Measurements from ENCODE around the gene CDCA8. TPM values are rescaled to one million over a fixed set of nuclear protein-coding genes. Genes with fewer than 3 reads are reported as not detected.

CDCA8 gene
- total and polyA plus RNA-seq, 8 donors: 0.89 to 5.5 (median 3.0) TPM; not detected in 2

DNA sequence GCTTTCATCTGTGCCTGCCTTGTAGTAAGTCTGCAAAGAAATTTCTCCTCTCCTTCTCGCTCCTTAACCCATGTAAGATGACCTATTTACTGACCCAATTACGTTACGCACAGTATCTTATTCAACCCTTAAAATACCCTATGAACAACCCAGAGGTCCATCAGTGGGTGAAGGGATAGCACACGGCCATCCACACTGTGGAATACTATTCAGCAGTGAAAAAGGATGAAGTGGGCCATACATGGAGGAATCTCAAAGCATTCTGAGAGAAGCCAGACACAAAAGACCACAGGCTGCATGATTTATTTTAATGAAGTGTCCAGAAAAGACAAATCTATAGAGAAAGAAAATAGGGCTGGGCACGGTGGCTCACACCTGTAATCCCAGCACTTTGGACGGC lies 33.8 kb upstream of the CDCA8 start:
- no peak overlapping the region for H3K27ac ChIP-seq
- TF ChIP-seq, protein P1, sequence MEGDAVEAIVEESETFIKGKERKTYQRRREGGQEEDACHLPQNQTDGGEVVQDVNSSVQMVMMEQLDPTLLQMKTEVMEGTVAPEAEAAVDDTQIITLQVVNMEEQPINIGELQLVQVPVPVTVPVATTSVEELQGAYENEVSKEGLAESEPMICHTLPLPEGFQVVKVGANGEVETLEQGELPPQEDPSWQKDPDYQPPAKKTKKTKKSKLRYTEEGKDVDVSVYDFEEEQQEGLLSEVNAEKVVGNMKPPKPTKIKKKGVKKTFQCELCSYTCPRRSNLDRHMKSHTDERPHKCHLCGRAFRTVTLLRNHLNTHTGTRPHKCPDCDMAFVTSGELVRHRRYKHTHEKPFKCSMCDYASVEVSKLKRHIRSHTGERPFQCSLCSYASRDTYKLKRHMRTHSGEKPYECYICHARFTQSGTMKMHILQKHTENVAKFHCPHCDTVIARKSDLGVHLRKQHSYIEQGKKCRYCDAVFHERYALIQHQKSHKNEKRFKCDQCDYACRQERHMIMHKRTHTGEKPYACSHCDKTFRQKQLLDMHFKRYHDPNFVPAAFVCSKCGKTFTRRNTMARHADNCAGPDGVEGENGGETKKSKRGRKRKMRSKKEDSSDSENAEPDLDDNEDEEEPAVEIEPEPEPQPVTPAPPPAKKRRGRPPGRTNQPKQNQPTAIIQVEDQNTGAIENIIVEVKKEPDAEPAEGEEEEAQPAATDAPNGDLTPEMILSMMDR (IDR thresholded peaks at IDR 0.05): no peak
- no peak for TF ChIP-seq POLR2A (IDR thresholded peaks at IDR 0.05)
- TF ChIP-seq EP300 (IDR thresholded peaks at IDR 0.05): no peak
- no peak for TF ChIP-seq POLR2AphosphoS5 (IDR thresholded peaks at IDR 0.05)
- DNase-seq: no peak
- intact Hi-C loops (cut with DNase I; ENCODE audit: low total_unique reads): no loop called here
- 82 to 88% (median 83%) methylated on average over 6 of the region's 6 CpGs for WGBS, 5 donors
- no peaks in the 10 kb centered on the region for H3K4me1 ChIP-seq
- peaks cover 0 to 63% (median 24%) of the 10 kb centered on the region in 3 donors for H3K27me3 ChIP-seq
- no peaks in the 10 kb centered on the region for H3K9me3 ChIP-seq
- no peak overlapping the region for H3K4me3 ChIP-seq
- H3K36me3 ChIP-seq: no peaks in the 10 kb centered on the region

DNA sequence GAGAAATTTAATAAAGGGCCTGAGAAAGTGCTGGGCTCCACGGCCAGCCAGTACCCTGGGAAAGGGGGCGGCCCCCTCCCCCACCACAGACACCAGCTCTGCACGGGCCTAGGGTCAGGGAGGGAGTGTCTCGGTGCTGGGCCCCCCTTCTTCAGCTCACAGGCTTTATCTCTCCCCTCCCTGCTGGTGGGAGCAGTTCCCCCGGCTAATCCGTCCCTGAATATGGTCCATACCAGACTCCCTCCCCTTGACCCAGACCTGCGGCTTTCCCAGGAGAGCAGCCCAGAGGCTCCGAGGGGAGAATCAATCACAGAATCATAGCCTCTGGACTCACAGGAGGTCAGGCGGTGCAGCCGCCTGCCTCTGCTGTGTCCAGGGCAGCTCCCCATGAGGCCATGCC lies 31.7 kb upstream of the CDCA8 start:
- H3K4me1 ChIP-seq: no peaks in the 10 kb centered on the region
- no peak overlapping the region for H3K4me3 ChIP-seq
- peaks cover 0 to 69% (median 24%) of the 10 kb centered on the region in 3 donors for H3K27me3 ChIP-seq
- intact Hi-C loops (cut with DNase I; ENCODE audit: low total_unique reads): no loop called here
- WGBS, 5 donors: 15 to 34% (median 20%) methylated on average over 8 to 10 of the region's 10 CpGs
- TF ChIP-seq POLR2A (IDR thresholded peaks at IDR 0.05) (no peak), POLR2AphosphoS5 (IDR thresholded peaks at IDR 0.05) (no peak), EP300 (IDR thresholded peaks at IDR 0.05) (no peak)
- TF ChIP-seq, protein P1 (IDR thresholded peaks at IDR 0.05): no peak
- H3K9me3 ChIP-seq: no peaks in the 10 kb centered on the region
- H3K36me3 ChIP-seq: no peaks in the 10 kb centered on the region
- H3K27ac ChIP-seq: no peak overlapping the region
- no peak for DNase-seq

DNA sequence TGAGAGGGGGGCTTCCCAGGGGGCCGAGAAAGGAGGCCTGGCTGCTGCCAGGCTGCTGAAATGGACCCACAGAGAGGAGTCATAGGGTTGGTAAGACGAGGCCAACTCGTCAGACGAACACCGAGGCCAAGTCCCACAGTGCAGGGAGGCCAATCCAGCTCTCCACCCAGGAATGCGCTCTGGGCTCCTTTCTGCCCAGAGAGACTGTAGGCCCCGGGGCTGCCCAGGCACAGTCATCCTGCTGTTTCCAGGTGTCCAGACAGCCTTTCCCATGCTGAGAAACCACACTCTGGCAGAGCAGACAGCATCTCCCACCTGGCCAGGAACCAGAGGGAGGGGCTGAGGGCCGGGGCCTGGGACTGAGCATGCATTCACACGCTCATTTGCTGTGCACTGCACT lies 30.9 kb upstream of the CDCA8 start:
- Histone ChIP-seq H3K27ac (no peak overlapping the region), H3K4me1 (no peaks in the 10 kb centered on the region), H3K36me3 (no peaks in the 10 kb centered on the region), H3K27me3 (peaks cover 0 to 63% (median 24%) of the 10 kb centered on the region in 3 donors), H3K4me3 (no peak overlapping the region), H3K9me3 (no peaks in the 10 kb centered on the region)
- intact Hi-C loops (cut with DNase I; ENCODE audit: low total_unique reads): no loop called here
- 49 to 63% (median 60%) methylated on average over 8 to 9 of the region's 9 CpGs for WGBS, 5 donors
- no peak for TF ChIP-seq POLR2A (IDR thresholded peaks at IDR 0.05)
- TF ChIP-seq, protein P1 (IDR thresholded peaks at IDR 0.05): no peak
- no peak for TF ChIP-seq EP300 (IDR thresholded peaks at IDR 0.05)
- TF ChIP-seq POLR2AphosphoS5 (IDR thresholded peaks at IDR 0.05): no peak
- DNase-seq: no peak

DNA sequence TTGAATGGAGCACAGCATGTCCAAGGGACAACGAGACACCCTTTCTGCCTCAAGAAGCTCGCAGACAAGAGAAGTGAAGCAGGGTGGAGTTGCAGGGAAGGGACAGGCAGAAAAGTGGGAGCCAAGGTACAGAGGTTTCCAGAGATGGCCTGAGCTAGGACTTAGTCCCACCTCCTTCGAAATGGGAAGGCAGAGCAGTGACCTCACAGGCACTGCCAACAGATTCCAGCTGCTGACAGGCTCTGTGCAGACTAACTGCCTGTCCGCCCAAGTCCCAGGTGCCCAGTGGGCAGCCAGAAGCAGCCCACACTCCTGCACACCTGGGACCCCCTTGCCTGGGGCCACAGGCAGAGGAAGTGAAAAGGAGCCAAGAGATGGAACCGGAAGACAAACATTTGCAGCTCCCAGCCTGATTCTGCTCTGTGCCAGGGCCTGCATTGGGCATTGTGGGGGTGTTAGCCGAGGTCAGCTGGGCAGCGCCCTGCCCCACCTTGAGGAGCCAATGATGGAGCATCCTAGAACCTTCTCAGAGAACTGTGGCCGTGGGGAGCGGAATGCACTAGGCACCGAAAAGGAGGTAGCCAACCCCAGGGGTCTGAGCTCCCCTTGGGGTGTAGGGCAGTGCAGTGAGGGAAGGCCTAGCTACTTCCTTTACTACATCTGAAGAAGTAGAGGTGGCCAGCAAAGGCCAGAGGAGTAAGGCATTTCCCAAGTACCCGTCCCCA lies 30.1 kb upstream of the CDCA8 start:
- no peaks in the 10 kb centered on the region for H3K36me3 ChIP-seq
- H3K27me3 ChIP-seq: peaks cover 0 to 55% (median 21%) of the 10 kb centered on the region in 3 donors
- TF ChIP-seq POLR2A (IDR thresholded peaks at IDR 0.05): no peak
- TF ChIP-seq, protein P1 (IDR thresholded peaks at IDR 0.05): no peak
- no peak for TF ChIP-seq EP300 (IDR thresholded peaks at IDR 0.05)
- no peak for TF ChIP-seq POLR2AphosphoS5 (IDR thresholded peaks at IDR 0.05)
- H3K9me3 ChIP-seq: no peaks in the 10 kb centered on the region
- no peak overlapping the region for H3K27ac ChIP-seq
- intact Hi-C loops (cut with DNase I; ENCODE audit: low total_unique reads): no loop called here
- 71 to 84% (median 83%) methylated on average over 9 to 11 of the region's 11 CpGs for WGBS, 5 donors
- no peak for DNase-seq
- no peak overlapping the region for H3K4me3 ChIP-seq
- peaks cover 0 to 7% (median 0%) of the 10 kb centered on the region in 4 donors for H3K4me1 ChIP-seq

Data from stomach (tissue), 9 donors.